Measurements from ENCODE around the gene SYVN1.
"Not testable (repeated sequence)": the region's sequence is repeated elsewhere in the genome, so short reads cannot be mapped to it uniquely, and the experiment has no call there.

DNA sequence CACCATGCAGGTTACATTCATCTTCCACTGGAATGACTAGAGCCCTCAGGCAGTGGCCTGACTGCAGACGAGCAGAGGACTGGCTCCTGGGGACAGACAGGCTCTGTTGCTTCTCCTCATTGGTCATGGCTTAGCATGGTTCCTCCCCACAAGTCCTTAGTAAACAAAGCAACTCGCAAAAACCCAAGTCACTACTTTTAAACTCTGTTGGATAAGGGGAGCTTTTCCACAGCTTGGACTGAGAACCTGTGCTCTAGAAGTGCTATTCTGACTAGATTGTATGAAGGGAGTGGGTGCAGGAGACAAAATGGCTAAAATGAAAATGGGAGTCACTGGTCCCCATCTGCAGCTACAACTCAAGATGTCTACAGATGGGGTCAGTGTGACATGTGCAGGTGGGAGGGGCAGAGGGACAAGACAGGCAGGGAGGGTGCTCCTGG is 40.3 kb upstream of the SYVN1 start:
- TF ChIP-seq, protein P1, sequence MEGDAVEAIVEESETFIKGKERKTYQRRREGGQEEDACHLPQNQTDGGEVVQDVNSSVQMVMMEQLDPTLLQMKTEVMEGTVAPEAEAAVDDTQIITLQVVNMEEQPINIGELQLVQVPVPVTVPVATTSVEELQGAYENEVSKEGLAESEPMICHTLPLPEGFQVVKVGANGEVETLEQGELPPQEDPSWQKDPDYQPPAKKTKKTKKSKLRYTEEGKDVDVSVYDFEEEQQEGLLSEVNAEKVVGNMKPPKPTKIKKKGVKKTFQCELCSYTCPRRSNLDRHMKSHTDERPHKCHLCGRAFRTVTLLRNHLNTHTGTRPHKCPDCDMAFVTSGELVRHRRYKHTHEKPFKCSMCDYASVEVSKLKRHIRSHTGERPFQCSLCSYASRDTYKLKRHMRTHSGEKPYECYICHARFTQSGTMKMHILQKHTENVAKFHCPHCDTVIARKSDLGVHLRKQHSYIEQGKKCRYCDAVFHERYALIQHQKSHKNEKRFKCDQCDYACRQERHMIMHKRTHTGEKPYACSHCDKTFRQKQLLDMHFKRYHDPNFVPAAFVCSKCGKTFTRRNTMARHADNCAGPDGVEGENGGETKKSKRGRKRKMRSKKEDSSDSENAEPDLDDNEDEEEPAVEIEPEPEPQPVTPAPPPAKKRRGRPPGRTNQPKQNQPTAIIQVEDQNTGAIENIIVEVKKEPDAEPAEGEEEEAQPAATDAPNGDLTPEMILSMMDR (IDR thresholded peaks at IDR 0.05) = not testable (repeated sequence)
- TF ChIP-seq POLR2AphosphoS5, POLR2A, EP300 (IDR thresholded peaks at IDR 0.05): not testable (repeated sequence)
